ENCODE results near the gene RGL1. TPM values are rescaled to one million over a fixed set of nuclear protein-coding genes. Genes with fewer than 3 reads are reported as not detected.

RGL1 gene
- total RNA-seq, 2 donors from 2014 or later: 9.9 to 16.2 TPM

DNA sequence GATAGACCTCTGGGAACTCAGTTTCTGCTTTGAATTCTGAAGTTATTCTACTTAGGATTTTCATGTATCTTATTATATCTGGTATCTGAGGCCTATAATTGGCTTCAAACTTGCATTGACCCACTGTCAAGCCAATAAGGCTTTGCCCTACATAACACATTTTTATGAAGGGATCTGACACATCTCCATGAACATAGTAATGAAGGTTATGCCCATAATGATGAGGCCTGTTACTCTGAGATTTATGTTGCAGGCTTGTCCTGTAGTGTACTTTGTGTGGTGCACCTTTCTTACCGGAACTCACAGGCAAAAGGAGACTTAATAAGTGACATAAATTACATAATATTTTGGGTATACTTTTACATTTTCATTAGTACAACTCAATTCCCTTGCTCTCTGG is 14.1 kb downstream of the RGL1 start:
- H3K36me3 ChIP-seq (replicated peaks in 1 of 2; ENCODE audit: insufficient read depth in 1 of 2, low read depth in 2 of 2): no peaks in the 10 kb centered on the region
- TF ChIP-seq, protein P1, sequence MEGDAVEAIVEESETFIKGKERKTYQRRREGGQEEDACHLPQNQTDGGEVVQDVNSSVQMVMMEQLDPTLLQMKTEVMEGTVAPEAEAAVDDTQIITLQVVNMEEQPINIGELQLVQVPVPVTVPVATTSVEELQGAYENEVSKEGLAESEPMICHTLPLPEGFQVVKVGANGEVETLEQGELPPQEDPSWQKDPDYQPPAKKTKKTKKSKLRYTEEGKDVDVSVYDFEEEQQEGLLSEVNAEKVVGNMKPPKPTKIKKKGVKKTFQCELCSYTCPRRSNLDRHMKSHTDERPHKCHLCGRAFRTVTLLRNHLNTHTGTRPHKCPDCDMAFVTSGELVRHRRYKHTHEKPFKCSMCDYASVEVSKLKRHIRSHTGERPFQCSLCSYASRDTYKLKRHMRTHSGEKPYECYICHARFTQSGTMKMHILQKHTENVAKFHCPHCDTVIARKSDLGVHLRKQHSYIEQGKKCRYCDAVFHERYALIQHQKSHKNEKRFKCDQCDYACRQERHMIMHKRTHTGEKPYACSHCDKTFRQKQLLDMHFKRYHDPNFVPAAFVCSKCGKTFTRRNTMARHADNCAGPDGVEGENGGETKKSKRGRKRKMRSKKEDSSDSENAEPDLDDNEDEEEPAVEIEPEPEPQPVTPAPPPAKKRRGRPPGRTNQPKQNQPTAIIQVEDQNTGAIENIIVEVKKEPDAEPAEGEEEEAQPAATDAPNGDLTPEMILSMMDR (IDR thresholded peaks at IDR 0.05): no peak
- no peak for TF ChIP-seq POLR2A (IDR thresholded peaks at IDR 0.05)
- peaks cover 14% of the 10 kb centered on the region for H3K4me1 ChIP-seq
- intact Hi-C loops (cut with DNase I): no loop called here
- H3K27me3 ChIP-seq: no peaks in the 10 kb centered on the region
- WGBS, 2 donors: 91 to 100% methylated on average over 1 of the region's 1 CpG
- DNase-seq (no peak), ATAC-seq (no peak)
- no peak overlapping the region for H3K27ac ChIP-seq
- H3K9me3 ChIP-seq: no peaks in the 10 kb centered on the region
- no peak overlapping the region for H3K4me3 ChIP-seq

DNA sequence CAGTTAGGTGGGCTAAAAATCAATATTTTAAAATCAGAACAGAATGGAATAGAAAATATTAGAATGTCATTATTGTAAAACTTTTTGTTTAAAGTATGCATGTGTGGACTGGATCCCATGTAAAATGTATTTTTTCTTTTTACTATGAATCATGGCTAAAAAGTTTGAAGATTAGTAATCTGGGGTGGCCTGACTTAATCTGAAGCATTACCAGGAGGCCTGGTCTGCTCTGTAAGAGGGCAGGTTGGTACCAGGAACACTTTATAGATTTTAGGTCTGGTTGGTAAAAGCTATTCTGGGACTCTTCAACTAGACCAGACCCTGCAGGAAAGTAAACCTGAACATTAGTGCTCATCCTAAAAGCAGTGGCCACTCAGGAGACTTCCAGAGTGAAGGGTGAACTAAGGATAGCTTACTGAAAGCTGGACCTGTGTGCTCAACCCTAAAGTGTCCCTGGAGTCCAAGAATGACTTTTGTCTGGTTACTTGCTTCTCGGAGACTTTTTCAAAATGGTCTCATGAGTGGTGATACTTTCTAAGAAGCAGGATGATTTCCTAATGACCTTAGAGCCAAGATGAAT is 16.5 kb downstream of the RGL1 start:
- no peaks in the 10 kb centered on the region for H3K9me3 ChIP-seq
- DNase-seq (no peak), ATAC-seq (no peak)
- peaks cover 14% of the 10 kb centered on the region for H3K4me1 ChIP-seq
- intact Hi-C loops (cut with DNase I): no loop called here
- H3K27me3 ChIP-seq: no peaks in the 10 kb centered on the region
- TF ChIP-seq POLR2A (IDR thresholded peaks at IDR 0.05): no peak
- TF ChIP-seq, protein P1 (IDR thresholded peaks at IDR 0.05): no peak
- no peak overlapping the region for H3K4me3 ChIP-seq
- peak overlapping the region in 3 of 4 donors; percentile 38 to 52 (median 39) for H3K27ac ChIP-seq
- H3K36me3 ChIP-seq (replicated peaks in 1 of 2; ENCODE audit: insufficient read depth in 1 of 2, low read depth in 2 of 2): no peaks in the 10 kb centered on the region
- 81 to 94% methylated on average over 1 of the region's 1 CpG for WGBS, 2 donors

DNA sequence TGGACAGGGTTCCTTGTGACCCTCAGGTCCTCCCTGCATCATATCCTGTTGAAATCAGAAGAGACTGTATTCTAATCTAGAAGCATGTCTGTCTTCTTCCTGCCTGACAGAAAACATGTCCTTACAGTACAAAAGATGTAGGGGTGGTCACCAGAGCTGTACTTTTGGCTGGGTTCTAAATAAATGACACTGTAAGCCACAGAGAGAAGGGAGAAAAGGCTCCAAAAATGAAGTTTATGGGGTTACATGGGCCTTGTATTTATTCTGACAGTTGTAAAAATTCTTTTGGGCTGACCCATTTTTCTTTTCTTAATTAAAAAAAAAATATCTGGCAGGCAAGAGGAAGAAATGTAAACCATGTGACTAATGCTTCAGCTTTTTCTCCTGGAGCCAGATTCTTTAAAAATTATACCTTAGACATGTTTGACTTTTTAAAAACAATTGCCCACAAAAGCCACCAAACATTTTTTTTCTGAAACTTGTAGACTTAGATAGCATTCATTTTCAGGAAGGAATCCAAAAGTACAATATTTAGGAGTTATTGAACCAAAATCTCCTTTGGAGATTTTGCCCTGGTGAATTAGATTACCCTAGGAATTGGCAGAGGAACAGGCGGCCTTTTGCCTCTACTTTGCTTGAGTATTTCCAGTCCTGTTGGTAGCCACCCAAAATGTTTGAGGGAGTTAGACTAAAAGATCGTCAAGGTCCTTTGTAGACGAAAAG is 17.1 kb downstream of the RGL1 start:
- DNase-seq (no peak), ATAC-seq (peak; percentile 38)
- peaks cover 15% of the 10 kb centered on the region for H3K4me1 ChIP-seq
- H3K27ac ChIP-seq: peak overlapping the region in 3 of 4 donors; percentile 38 to 52 (median 39)
- intact Hi-C loops (cut with DNase I): no loop called here
- TF ChIP-seq, protein P1 (IDR thresholded peaks at IDR 0.05): no peak
- TF ChIP-seq POLR2A (IDR thresholded peaks at IDR 0.05): no peak
- no peaks in the 10 kb centered on the region for H3K27me3 ChIP-seq
- WGBS, 2 donors: 63 to 70% methylated on average over 3 of the region's 3 CpGs
- H3K36me3 ChIP-seq (replicated peaks in 1 of 2; ENCODE audit: insufficient read depth in 1 of 2, low read depth in 2 of 2): no peaks in the 10 kb centered on the region
- H3K4me3 ChIP-seq: no peak overlapping the region
- H3K9me3 ChIP-seq: no peaks in the 10 kb centered on the region

DNA sequence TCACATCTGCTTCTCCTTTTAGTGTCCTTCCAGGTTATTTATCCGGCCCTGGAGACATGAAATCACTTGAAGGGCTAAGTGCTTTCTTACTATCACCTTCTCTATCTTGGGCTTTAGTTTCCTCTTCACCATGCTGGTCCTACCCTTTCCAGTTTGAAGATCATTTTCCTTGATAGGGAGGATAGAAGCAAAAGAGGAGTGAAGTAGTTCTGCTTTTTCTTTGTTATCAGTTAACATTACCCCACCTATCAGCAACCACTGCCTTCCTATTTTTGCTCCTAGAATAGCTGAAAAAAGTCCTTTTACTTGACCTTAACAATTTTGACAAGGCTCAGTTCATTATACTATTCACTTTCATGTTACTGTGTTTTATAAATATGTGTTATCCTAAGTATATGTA is 19.4 kb downstream of the RGL1 start:
- Histone ChIP-seq H3K4me3 (no peak overlapping the region), H3K9me3 (no peaks in the 10 kb centered on the region), H3K27me3 (no peaks in the 10 kb centered on the region), H3K27ac (no peak overlapping the region), H3K4me1 (peaks cover 12% of the 10 kb centered on the region), H3K36me3 (replicated peaks in 1 of 2; ENCODE audit: insufficient read depth in 1 of 2, low read depth in 2 of 2) (no peaks in the 10 kb centered on the region)
- whole genome bisulfite sequencing, 2 donors: 75 to 92% methylated on average over 1 of the region's 1 CpG
- TF ChIP-seq, protein P1 (IDR thresholded peaks at IDR 0.05): no peak
- no peak for TF ChIP-seq POLR2A (IDR thresholded peaks at IDR 0.05)
- DNase-seq (no peak), ATAC-seq (no peak)
- intact Hi-C loops (cut with DNase I): no loop called here

DNA sequence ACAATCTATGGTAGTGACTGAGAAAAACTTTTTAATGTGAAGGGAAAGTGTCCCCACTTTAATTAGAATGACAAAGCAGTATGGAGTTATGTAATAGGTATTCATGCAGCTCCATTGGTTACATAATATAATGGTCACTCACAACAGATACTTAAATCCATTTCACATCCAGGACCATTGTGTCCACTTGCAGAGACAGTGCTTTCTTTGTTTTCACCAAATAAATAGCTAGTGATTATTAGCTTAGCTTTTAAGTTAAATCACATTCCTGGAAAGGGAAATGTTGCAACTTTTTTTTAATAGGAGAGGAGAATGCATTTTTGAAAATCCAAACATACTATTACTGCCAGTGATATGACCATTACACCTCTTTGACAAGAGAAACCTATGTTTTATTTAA is 22.9 kb downstream of the RGL1 start:
- H3K27ac ChIP-seq: peak overlapping the region; percentile 1 to 64 (median 58)
- intact Hi-C loops (cut with DNase I): no loop called here
- ATAC-seq: peak; percentile 81

More for the DNA sequence above, 22.9 kb downstream of the RGL1 start:
- Histone ChIP-seq H3K36me3 (replicated peaks in 1 of 2; ENCODE audit: insufficient read depth in 1 of 2, low read depth in 2 of 2) (no peaks in the 10 kb centered on the region), H3K27me3 (no peaks in the 10 kb centered on the region), H3K9me3 (no peaks in the 10 kb centered on the region), H3K4me1 (peaks cover 5% of the 10 kb centered on the region), H3K4me3 (no peak overlapping the region)
- DNase-seq: no peak
- TF ChIP-seq, protein P1 (IDR thresholded peaks at IDR 0.05): no peak
- TF ChIP-seq POLR2A (IDR thresholded peaks at IDR 0.05): no peak
